ENCODE results near the gene LIPK.

DNA sequence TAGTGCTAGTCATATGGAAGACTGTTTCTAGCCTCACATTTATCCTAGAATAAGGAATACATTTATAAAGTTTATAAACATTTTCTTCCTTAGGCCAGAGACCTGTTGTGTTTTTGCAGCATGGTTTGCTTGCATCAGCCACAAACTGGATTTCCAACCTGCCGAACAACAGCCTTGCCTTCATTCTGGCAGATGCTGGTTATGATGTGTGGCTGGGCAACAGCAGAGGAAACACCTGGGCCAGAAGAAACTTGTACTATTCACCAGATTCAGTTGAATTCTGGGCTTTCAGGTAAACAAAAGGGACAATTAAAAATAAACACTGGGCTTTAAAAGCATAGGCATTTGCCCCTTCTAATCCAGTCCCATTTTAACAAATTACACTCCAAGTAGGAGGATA, 37.6 kb upstream of the LIPK start:
- TF ChIP-seq FOXA3 (CRISPR knock-in tag; conservative IDR thresholded peaks at IDR 0.05 in 1 of 2, IDR thresholded peaks at IDR 0.05 in 1 of 2) (no peak), GTF2B (IDR thresholded peaks at IDR 0.05; ENCODE audit: extremely low read depth, insufficient read length) (no peak), ZNF76 (CRISPR knock-in tag; IDR thresholded peaks at IDR 0.05; ENCODE audit: borderline replicate concordance) (no peak), RAD21 (CRISPR knock-in tag; conservative IDR thresholded peaks at IDR 0.05 in 1 of 2, IDR thresholded peaks at IDR 0.05 in 1 of 2) (no peak), CEBPG (CRISPR knock-in tag; IDR thresholded peaks at IDR 0.05) (no peak), CEBPG (tag; conservative IDR thresholded peaks at IDR 0.05 in 1 of 2, IDR thresholded peaks at IDR 0.05 in 1 of 2) (no peak)

Measured in K562 (cell line).